ENCODE measurements around the gene FGF1.

FGF1 gene

DNA sequence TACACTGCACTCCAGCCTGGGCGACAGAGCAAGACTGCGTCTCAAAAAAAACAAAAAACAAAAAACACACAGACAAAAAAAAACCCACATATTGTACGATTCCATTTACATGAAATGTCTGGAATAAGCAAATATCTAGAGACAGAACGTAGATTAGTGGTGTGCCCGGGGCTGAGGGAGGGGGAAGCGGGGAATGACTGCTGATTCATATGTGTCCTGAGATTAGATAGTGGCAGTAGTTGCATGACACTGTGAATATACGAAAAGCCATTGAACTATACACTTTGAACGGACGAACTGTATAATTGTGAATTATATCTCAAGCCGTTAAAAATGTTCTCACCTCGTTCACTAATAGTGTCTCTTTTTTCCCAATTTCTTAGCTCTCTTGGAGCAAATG lies 23.9 kb downstream of the FGF1 start:
- H3K27ac ChIP-seq (ENCODE audit: low read depth, low read length, poor library complexity, severe bottlenecking) = no peak overlapping the region
- no peak overlapping the region for H3K4me3 ChIP-seq (ENCODE audit: low read depth, low read length, poor library complexity, severe bottlenecking)
- peaks cover 5% of the 10 kb centered on the region; the same call in 1 of the 2 replicates for H3K27me3 ChIP-seq (ENCODE audit: insufficient read depth, low read length)
- no peak overlapping the region for H3K4me2 ChIP-seq (ENCODE audit: low read length)
- H3K9ac ChIP-seq (ENCODE audit: low read length) = no peak overlapping the region
- H3F3A ChIP-seq (ENCODE audit: insufficient read depth, low read length) = no peaks in the 10 kb centered on the region
- no peaks in the 10 kb centered on the region for H4K20me1 ChIP-seq (ENCODE audit: insufficient read depth, low read length)
- H3K9me2 ChIP-seq (ENCODE audit: low read depth, low read length) = no peaks in the 10 kb centered on the region
- no peaks in the 10 kb centered on the region for H3K9me3 ChIP-seq (ENCODE audit: low read length)
- no peak overlapping the region for H2AFZ ChIP-seq (ENCODE audit: low read length)
- TF ChIP-seq EZH2 (IDR thresholded peaks at IDR 0.05; ENCODE audit: borderline replicate concordance, low read length) = no peak
- TF ChIP-seq, protein P1, sequence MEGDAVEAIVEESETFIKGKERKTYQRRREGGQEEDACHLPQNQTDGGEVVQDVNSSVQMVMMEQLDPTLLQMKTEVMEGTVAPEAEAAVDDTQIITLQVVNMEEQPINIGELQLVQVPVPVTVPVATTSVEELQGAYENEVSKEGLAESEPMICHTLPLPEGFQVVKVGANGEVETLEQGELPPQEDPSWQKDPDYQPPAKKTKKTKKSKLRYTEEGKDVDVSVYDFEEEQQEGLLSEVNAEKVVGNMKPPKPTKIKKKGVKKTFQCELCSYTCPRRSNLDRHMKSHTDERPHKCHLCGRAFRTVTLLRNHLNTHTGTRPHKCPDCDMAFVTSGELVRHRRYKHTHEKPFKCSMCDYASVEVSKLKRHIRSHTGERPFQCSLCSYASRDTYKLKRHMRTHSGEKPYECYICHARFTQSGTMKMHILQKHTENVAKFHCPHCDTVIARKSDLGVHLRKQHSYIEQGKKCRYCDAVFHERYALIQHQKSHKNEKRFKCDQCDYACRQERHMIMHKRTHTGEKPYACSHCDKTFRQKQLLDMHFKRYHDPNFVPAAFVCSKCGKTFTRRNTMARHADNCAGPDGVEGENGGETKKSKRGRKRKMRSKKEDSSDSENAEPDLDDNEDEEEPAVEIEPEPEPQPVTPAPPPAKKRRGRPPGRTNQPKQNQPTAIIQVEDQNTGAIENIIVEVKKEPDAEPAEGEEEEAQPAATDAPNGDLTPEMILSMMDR (IDR thresholded peaks at IDR 0.05; ENCODE audit: low read length) = no peak
- H3K4me1 ChIP-seq (ENCODE audit: insufficient read depth, low read length, severe bottlenecking) = no peaks in the 10 kb centered on the region
- H3K36me3 ChIP-seq (ENCODE audit: insufficient read depth, low read length) = no peaks in the 10 kb centered on the region
- H3K79me2 ChIP-seq (ENCODE audit: insufficient read depth, low read length) = no peaks in the 10 kb centered on the region

DNA sequence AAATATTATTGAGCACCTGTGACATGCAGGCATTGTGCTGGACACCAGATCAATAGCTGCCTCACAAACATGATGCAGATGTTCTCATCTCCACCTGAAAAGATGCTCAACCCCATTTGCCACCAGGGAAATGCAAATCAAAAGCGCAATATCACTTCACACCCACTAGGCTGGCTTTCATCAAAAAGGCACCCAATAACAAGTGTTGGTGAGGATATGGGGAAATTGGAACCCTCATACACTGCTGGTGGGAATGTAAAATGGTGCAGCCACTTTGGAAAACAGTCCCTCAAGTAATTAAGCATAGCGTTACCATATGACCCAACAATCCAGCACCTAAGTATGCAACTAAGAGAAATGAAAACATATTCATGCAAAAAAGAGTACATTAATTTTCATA lies 24.7 kb downstream of the FGF1 start:
- TF ChIP-seq EZH2 (IDR thresholded peaks at IDR 0.05; ENCODE audit: borderline replicate concordance, low read length) = no peak
- TF ChIP-seq, protein P1 (IDR thresholded peaks at IDR 0.05; ENCODE audit: low read length) = no peak
- no peaks in the 10 kb centered on the region for H3K4me1 ChIP-seq (ENCODE audit: insufficient read depth, low read length, severe bottlenecking)
- H3K4me2 ChIP-seq (ENCODE audit: low read length) = no peak overlapping the region
- no peak overlapping the region for H3K27ac ChIP-seq (ENCODE audit: low read depth, low read length, poor library complexity, severe bottlenecking)
- H3K9me2 ChIP-seq (ENCODE audit: low read depth, low read length) = no peaks in the 10 kb centered on the region
- no peaks in the 10 kb centered on the region for H3K79me2 ChIP-seq (ENCODE audit: insufficient read depth, low read length)
- no peaks in the 10 kb centered on the region for H3K36me3 ChIP-seq (ENCODE audit: insufficient read depth, low read length)
- H4K20me1 ChIP-seq (ENCODE audit: insufficient read depth, low read length) = no peaks in the 10 kb centered on the region
- no peak overlapping the region for H2AFZ ChIP-seq (ENCODE audit: low read length)
- no peak overlapping the region for H3K9ac ChIP-seq (ENCODE audit: low read length)
- H3K9me3 ChIP-seq (ENCODE audit: low read length) = no peaks in the 10 kb centered on the region
- H3K27me3 ChIP-seq (ENCODE audit: insufficient read depth, low read length) = peaks cover 5% of the 10 kb centered on the region; the same call in 1 of the 2 replicates
- no peaks in the 10 kb centered on the region for H3F3A ChIP-seq (ENCODE audit: insufficient read depth, low read length)
- no peak overlapping the region for H3K4me3 ChIP-seq (ENCODE audit: low read depth, low read length, poor library complexity, severe bottlenecking)

DNA sequence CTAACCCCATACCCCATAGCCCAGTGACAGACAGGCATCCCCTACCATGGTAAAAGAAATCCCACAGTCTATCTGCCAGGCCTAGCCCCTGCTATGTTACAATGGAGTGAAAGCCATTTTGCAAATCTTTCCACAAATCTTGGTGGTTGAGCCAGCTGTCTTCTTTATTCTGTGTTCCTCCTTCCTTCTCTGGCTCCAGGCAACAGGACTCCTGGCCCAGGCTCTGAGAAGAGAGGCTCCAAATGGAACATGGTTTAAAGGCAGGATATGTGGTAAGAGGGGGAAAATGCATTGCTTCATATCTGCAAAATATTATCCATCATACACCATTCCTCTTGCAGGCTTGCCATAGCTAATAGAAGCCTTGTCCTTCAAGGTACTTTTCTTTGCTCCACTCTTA lies 25.2 kb downstream of the FGF1 start:
- Histone ChIP-seq H2AFZ (ENCODE audit: low read length) (no peak overlapping the region), H3K27ac (ENCODE audit: low read depth, low read length, poor library complexity, severe bottlenecking) (no peak overlapping the region), H3K36me3 (ENCODE audit: insufficient read depth, low read length) (no peaks in the 10 kb centered on the region), H3K9me3 (ENCODE audit: low read length) (no peaks in the 10 kb centered on the region), H3K79me2 (ENCODE audit: insufficient read depth, low read length) (no peaks in the 10 kb centered on the region), H3K4me2 (ENCODE audit: low read length) (no peak overlapping the region), H3K4me1 (ENCODE audit: insufficient read depth, low read length, severe bottlenecking) (no peaks in the 10 kb centered on the region), H3K9me2 (ENCODE audit: low read depth, low read length) (no peaks in the 10 kb centered on the region), H3K9ac (ENCODE audit: low read length) (no peak overlapping the region), H3K4me3 (ENCODE audit: low read depth, low read length, poor library complexity, severe bottlenecking) (no peak overlapping the region), H3K27me3 (ENCODE audit: insufficient read depth, low read length) (peaks cover 5% of the 10 kb centered on the region; the same call in 1 of the 2 replicates), H3F3A (ENCODE audit: insufficient read depth, low read length) (no peaks in the 10 kb centered on the region), H4K20me1 (ENCODE audit: insufficient read depth, low read length) (no peaks in the 10 kb centered on the region)
- TF ChIP-seq EZH2 (IDR thresholded peaks at IDR 0.05; ENCODE audit: borderline replicate concordance, low read length) = no peak
- TF ChIP-seq, protein P1 (IDR thresholded peaks at IDR 0.05; ENCODE audit: low read length) = no peak
